Brain pericyte (primary cell): ENCODE data around the gene NTN3.

Source experiments
- DNase-seq: peaks from one replicate; pipeline ENCODE4 v3.0.0-alpha.2; 2012; ENCODE audit warnings: low read depth, low spot score

NTN3 gene

DNA sequence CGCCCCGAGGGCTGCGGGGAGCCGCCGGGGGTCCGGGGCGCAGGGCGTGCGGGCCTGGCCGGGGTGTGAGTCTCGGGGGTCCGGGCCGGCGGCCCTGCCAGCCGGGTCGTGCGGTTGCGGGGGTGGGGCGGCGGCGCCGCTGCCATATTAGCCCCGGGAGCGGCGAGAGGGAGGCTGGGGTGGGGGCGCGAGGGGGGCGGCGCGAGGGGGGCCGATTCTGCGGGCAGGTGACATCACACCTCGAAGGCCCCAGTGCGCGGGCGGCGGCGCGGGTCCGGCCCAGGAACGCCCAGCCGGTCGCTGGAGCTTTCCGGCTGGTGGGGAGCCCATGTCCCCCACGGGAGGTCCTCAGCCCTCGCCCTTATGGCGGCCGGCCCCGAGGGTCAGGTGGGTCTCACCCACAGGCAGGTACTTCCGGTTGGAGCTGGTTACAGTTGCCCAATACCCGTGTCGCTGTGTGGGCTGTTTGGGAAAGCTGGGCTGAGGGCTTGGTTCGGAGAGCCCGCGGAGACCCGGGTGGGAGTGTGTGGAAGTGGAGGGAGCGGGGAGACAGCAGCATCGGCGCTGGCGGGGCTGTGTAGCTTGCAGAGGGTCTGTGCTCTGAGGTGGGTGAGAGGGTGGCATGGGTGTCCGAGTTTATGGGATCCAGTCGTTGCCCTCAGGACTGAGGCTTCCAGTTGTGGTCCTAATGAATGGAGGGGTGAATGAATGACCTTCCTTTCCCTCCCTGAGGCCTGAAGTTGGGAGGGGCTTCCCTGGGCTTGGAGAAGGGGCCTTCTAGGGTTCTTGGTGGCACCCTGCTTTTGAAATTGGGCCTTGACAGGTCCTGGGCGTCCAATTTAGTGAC, 43.5 kb downstream of the NTN3 start:
- no peak for DNase-seq

DNA sequence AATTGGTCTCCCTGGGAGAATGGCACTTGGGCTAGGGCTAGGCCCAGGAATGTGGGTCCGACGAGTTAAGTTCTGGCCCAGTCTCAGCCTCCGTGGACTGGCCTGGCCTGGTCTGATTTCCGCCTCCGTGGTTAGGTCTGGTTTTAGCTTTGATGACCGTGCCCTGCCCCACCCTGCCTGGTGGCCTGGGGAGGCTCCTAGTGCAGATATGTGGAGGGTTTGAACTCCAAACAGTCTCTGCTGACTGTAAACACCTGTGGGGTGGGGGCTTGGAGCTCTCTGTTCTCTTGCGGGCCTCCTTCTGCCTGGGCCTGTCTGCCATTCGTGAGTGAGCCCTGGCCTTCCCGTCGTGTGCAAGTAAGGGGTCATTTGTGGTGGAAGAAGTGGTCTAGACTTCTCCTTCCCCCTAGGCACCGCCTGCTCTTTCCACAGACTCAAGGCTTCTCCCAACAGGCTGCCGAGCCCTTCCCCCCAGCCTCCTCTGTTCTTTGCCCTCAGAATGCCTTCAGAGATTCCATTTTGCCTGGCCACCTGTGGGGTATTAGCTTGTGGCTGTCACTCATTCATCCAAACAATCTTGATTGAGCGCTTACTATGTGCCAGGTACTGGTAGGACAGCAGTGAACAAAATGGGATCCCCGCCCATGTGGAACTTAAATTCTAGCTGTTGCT, 44.2 kb downstream of the NTN3 start:
- no peak for DNase-seq

DNA sequence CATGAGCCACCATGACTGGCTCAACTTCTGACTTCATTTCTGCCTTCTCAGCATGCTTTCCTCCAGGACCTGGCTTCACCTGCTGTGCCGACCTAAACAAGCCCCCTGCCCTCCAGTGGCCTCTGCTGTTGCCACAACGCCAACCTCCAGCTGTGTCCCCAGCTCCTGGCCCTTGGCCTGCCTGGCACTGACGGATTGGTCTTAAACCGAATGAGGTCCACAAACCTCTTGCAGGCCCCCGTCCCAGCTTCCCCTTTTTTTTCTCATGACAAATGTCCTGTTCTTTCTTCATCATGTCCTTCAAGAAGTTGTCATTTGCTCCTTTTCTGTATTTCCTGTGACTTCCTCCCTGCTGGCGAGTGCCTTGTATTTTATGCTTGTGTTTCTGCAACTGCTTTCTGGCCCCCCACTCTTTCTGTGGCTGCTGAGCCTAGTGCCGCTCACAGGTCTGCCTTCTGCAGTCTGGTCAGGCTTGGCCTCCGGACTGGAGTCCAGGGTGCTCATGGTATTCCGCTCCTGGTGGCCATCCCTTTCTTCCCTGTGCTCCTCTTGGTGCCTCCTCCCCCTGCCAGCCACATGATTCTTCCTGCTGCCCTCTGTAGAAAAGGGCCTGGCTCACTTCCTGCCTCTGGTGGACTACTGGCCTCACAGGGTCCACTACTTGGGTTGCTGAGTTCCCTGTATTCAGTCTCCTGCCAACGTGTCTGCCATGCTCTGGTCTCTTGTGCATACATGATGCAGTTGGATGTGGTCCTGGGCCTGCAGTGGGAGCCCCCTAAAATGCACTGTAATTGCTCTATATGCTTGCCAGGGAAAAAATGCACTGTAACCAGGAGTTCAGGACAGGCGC, 45.5 kb downstream of the NTN3 start:
- no peak for DNase-seq

DNA sequence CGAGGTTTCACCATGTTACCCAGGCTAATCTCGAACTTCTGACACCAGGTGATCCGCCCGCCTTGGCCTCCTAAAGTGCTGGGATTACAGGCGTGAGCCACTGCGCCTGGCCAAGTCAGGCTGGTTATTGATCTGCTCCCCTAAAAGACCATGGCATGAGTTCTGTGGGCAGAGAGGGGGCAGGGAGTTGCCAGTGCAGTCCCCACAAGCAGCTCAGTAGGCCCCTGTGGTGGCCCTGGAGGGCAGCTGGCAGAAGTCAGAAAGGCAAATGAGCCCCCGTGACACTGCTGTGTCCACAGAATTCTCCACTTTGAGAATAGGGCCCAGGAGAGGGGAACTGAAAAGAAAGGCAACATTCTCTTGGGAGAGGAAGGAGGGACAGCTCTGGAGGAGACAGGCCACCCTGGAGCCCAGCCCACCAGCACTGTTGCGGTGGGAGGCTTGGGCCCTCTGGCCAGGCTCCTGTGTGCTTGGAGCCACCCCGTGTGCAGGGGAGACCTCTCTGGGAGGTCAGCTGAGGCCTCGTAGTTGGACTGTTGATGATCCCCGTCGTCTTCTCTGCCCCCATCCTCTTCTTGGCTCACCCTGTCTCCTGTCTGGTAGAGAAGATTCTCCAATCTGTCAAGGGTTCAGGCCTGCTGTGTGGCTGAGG, 47.0 kb downstream of the NTN3 start:
- DNase-seq = no peak

DNA sequence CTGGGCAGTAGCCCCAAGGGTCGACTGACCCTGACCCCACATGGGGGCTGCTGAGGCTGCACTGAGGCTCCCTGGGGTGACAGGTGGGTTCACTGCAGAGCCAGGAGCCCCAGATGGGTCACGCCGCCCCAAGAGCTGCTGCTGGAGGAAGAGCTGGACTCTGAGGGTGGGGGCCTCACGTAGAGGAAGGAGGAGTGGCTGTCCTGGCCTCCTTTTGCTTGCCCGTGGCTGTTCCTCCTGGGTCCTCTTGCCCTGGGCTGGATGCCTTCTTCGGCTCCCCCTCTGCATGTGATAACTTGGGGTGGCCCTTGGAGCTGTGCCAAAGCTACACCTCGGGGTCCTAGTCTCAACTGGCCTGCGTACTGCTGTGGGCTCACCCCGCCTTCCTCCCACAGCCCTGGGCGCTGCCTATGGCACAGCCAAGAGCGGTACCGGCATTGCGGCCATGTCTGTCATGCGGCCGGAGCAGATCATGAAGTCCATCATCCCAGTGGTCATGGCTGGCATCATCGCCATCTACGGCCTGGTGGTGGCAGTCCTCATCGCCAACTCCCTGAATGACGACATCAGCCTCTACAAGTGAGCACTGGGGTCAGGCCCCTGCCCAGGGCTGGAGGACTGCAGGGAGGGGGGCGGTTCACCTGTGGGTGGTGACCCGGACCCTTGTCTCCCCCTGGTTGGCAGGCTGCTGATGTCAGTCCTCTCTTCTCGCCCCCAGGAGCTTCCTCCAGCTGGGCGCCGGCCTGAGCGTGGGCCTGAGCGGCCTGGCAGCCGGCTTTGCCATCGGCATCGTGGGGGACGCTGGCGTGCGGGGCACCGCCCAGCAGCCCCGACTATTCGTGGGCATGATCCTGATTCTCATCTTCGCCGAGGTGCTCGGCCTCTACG, 48.0 kb downstream of the NTN3 start:
- no peak for DNase-seq

DNA sequence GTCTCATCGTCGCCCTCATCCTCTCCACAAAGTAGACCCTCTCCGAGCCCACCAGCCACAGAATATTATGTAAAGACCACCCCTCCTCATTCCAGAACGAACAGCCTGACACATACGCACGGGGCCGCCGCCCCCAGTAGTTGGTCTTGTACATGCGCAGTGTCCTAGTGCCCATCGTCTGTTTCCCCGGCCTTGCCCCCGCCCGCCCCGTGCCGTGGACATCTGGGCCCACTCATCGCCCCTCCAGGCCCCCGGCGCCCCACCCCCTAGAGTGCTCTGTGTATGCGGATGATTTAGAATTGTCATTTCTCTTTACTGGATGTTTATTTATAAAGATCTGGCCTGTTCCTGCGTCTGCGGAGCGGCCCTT, 48.6 kb downstream of the NTN3 start:
- DNase-seq = no peak

DNA sequence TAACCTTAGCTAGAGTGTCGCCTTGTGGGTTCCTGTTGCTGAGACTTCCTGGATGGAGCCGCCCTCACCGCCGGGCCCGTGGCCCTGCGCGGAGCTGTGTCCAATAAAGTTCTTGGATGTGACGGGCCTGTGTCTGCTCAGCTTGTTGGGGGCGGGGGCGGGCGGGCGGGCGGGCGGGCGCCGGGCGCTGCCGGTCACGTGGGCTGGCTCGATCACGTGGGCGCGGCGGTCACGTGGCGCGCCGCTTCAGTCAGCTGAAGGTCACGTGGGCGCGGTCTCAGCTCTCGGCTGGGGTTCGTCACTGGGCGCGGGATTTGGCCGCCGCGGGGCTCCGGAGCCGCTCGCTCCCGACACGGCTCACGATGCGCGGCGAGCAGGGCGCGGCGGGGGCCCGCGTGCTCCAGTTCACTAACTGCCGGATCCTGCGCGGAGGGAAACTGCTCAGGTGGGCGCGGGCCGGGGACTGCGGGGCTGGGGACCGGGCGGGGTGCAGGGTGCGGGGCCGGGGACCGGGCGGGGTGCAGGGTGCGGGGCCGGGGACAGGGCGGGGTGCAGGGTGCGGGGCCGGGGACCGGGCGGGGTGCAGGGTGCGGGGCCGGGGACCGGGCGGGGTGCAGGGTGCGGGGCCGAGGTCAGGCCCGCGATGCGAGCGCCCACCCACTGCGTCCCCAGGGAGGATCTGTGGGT, 49.1 kb downstream of the NTN3 start, which contains the start of gene AMDHD2:
AMDHD2 (plus strand) TSS at position 275 of the 687 bp plus-strand sequence; CDS start at position 363, 88 bp downstream.
- no peak for DNase-seq

DNA sequence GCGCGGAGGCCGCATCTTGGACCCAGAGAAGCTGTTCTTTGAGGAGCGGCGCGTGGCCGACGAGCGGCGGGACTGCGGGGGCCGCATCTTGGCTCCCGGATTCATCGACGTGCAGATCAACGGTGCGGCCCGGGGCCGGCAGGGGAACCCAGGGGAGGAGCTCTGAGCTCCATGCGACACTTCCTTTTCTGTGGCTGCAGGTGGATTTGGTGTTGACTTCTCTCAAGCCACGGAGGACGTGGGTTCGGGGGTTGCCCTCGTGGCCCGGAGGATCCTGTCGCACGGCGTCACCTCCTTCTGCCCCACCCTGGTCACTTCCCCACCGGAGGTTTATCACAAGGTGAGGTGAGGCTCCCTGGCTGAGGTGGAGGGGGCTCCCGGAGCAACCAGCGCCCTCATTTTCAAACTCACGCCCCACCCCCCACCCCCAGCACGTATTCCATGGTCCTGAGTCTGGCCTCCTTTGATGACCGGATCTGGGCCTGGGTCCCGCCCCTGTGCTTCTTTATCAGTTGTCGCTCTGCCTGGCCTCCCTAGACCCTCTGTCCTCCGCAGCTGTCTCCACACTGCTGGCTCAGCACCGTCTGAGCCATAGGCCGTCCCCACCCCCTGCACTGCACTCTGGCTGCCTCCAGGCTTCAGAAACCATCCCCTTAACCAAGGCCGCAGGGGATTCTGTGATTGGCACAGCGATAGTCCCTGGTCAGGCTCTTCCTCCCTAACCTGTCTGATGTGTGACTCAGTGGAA, 49.9 kb downstream of the NTN3 start:
- DNase-seq = no peak
